Measurements from ENCODE around the gene AXIN1.

DNA sequence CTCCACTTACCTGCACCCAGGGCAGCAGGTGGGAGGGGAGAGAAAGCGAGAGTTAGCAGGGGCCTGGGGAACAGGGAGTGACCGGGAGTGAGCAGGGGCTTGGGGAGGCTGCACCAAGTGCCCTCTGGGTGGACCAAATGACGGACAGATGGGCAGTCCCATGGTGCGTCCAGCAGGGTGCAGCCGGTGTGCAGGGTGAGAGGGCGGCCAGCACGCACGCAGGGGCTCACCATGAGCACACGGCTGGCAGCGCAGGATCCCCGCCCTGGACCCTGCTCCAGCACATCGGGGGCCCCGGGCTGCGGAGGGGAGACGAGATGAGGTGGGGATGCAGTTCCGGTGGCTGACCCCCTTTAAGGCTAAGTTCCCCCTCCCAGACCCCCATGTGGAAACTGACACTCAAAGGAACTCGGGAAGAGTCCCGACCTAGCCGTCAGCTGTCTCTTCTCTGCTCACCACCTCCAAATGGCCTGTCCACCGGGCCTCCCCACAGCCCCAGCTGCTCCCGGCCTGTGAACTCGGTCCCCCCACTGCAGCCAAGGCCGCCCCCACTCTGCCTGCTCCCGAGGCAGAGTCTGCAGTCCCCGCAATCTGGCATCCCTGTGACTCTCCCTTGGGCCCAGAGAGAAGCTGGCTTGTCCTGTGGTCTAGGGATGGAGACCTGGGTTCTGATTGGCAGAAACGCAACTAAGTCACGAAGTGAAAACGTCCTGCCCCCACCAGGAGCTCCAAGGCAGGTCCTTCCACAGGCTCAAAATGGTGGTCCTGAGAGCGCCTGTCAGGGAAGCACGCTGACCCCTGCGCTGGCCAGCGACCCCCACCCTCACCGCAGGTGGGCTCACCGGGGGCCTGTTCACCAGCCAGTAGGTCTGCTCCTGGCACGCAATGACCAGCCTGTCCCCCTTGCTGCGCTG lies 79.6 kb downstream of the AXIN1 start:
- TF ChIP-seq, protein P1, sequence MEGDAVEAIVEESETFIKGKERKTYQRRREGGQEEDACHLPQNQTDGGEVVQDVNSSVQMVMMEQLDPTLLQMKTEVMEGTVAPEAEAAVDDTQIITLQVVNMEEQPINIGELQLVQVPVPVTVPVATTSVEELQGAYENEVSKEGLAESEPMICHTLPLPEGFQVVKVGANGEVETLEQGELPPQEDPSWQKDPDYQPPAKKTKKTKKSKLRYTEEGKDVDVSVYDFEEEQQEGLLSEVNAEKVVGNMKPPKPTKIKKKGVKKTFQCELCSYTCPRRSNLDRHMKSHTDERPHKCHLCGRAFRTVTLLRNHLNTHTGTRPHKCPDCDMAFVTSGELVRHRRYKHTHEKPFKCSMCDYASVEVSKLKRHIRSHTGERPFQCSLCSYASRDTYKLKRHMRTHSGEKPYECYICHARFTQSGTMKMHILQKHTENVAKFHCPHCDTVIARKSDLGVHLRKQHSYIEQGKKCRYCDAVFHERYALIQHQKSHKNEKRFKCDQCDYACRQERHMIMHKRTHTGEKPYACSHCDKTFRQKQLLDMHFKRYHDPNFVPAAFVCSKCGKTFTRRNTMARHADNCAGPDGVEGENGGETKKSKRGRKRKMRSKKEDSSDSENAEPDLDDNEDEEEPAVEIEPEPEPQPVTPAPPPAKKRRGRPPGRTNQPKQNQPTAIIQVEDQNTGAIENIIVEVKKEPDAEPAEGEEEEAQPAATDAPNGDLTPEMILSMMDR (IDR thresholded peaks at IDR 0.05; ENCODE audit: insufficient read depth, low read depth, low read length): no peak
- no peak for TF ChIP-seq EZH2 (IDR thresholded peaks at IDR 0.05; ENCODE audit: insufficient read depth, low read length)
